Heart left ventricle (tissue), 16 donors: ENCODE data around the gene KLRG1. TPM values are rescaled to one million over a fixed set of nuclear protein-coding genes. Genes with fewer than 3 reads are reported as not detected.

Experiments
- ATAC-seq, 4 donors: fragments of 200-7000 bp; cut with Tn5 transposase; one replicate each; pipeline ENCODE4 v1.9.1; 2020 to 2022; ENCODE audit warnings: moderate library complexity in 4 of 4, mild to moderate bottlenecking in 3 of 4, moderate number of reproducible peaks in 1 of 4
- DNase-seq, 5 donors: peaks; one replicate each; pipeline ENCODE4 v3.0.0-alpha.2; 2020
- H3K27ac ChIP-seq, 12 donors: fragments of 200-600 bp; sonication (generic) in 4 of 12; one replicate each; pipeline versions ENCODE4 v1.5.0 to v1.8.0; 2016 to 2022; ENCODE audit warnings: mild to moderate bottlenecking in 2 of 12
- H3K27me3 ChIP-seq, 9 donors: fragments of 200-600 bp; sonication (generic) in 2 of 9; one replicate each; pipeline versions ENCODE4 v1.5.1 to v1.8.0; 2016 to 2022; ENCODE audit warnings: mild to moderate bottlenecking in 3 of 9
- H3K36me3 ChIP-seq, 9 donors: fragments of 200-600 bp; sonication (generic) in 2 of 9; one replicate each; pipeline versions ENCODE4 v1.5.0 to v1.8.0; 2018 to 2022; ENCODE audit warnings: mild to moderate bottlenecking in 2 of 9
- H3K4me1 ChIP-seq, 12 donors: fragments of 200-600 bp; sonication (generic) in 4 of 12; one replicate each; pipeline versions ENCODE4 v1.5.0 to v1.8.0; 2016 to 2022; ENCODE audit warnings: mild to moderate bottlenecking in 3 of 12
- H3K4me3 ChIP-seq, 12 donors: fragments of 200-600 bp; sonication (generic) in 4 of 12; one replicate each; pipeline versions ENCODE4 v1.5.0 to v1.8.0; 2017 to 2022; ENCODE audit warnings: mild to moderate bottlenecking in 9 of 12, moderate library complexity in 4 of 12
- H3K9me3 ChIP-seq, 12 donors: fragments of 200-600 bp; sonication (generic) in 4 of 12; one replicate each; pipeline versions ENCODE4 v1.5.0 to v1.8.0; 2016 to 2022; ENCODE audit warnings: mild to moderate bottlenecking in 1 of 12
- POLR2A ChIP-seq, 2 donors: fragments of 450-650 bp; IDR thresholded peaks; one replicate each; pipeline ENCODE4 v1.6.1; 2017; ENCODE audit warnings: antibody characterized with exemption in 2 of 2, mild to moderate bottlenecking in 2 of 2, moderate library complexity in 2 of 2
- WGBS, 4 donors: extraction: QIAGEN DNeasy Blood & Tissue Kit in 2 of 4; methylation state at CpG; one replicate each; pipeline versions ENCODE4 v1.1.5 to v1.1.7; 2013 to 2018; 5-methylcytosine and 5-hydroxymethylcytosine counted together
- intact Hi-C, 10 donors: fragments of 100-400 bp; cut with DNase I; formaldehyde crosslinking; loops; one replicate each; pipeline versions ENCODE4 v1.11.1 to v1.14.2; 2022
- polyA plus RNA-seq, 2 donors: library from polyadenylated mRNA; stranded (reverse); fragments of 200-250 nt; gene quantifications; one replicate each; pipeline ENCODE4 v1.2.3, GENCODE V29; 2013
- total RNA-seq, 9 donors: library from RNA; depleted of rRNA in 2 of 9; stranded (reverse); fragments of >200 nt in 2 of 9; fragmentation: NEBNext Ultra II Directional in 3 of 9; extraction: Animal tissue kit (Norgen Biotek cat#: 25700) in 3 of 9; gene quantifications; one replicate each; pipeline versions ENCODE4 v1.1.0 to v1.2.4, GENCODE V29; 2016 to 2023
- TF ChIP-seq, protein P1 (sequence below), 12 donors: fragments of 200-600 bp; sonication (generic) in 4 of 12; IDR thresholded peaks; one replicate each; pipeline versions ENCODE4 v1.5.0 to v1.8.0; 2018 to 2022; ENCODE audit warnings: antibody characterized with exemption in 12 of 12, mild to moderate bottlenecking in 5 of 12
- donor health status: ischemic (EF 13 %, LVEDD 7.1; RV severe dilation, severe dysfunction).
- donor health status: healthy with polysubstance abuse.
- donor health status: DM: no; HTN: yes; CAD: no.
- donor health status: DM: no; HTN: no; CAD: no.
- donor health status: ischemic (EF 25% LVEDD 6.9; RV normal size, moderate dysfunction).
- donor health status: ischemic (EF 25% LVEDD 5.7; RV mildly dilated, moderate dysfunction).
- donor health status: healthy.
- donor health status: DM: yes; HTN: yes; CAD: no.
- donor health status: ischemic (EF 35%, LVEDD 5.7; RV mildly dilated, moderate dysfunction).
- donor health status: nonischemic (EF 11% LVEDD 7.7; RV severe dilation, severe dysfunction).
- donor health status: DM: yes; HTN: yes; CAD: no.
- donor health status: PGD.
- donor health status: ischemic (EF 29% LVEDD 5.4; RV normal size, mild dysfunction).
- donor health status: nonischemic (EF 23%, LVEDD 6.1; RV moderate dilation, normal function).

The KLRG1 gene
- total and polyA plus RNA-seq, 11 donors = 2.6 to 9.1 (median 4.1) TPM; not detected in 1

DNA sequence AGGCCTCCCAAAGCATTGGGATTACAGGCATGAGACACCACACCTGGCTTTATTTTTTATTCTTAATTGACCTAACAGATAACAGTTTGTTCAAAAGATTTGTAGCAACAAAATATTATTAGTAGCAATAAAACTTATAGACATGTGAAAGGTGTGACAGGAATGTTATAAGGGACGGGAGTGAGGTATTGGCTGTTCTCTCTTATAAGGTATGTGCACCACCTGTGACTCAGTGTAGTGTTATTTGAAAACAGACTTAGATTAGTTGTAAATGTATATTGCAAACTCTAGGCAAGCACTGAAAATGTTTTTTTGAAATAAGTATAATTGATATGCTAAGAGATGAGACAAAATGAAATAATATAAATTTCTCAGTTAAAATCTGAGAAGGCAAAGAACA, 57.8 kb downstream of the KLRG1 start:
- 85 to 95% (median 94%) methylated on average over 1 of the region's 1 CpG for WGBS, 4 donors
- intact Hi-C loops = loop anchor here in 8 of 10 donors (5.0 to 10.0 kb wide), 7 partner anchors 132 to 505 kb away; partner anchors contain the start of genes CLEC4E (in 4 of the 8) and PHC1 (in 1 of the 8)

DNA sequence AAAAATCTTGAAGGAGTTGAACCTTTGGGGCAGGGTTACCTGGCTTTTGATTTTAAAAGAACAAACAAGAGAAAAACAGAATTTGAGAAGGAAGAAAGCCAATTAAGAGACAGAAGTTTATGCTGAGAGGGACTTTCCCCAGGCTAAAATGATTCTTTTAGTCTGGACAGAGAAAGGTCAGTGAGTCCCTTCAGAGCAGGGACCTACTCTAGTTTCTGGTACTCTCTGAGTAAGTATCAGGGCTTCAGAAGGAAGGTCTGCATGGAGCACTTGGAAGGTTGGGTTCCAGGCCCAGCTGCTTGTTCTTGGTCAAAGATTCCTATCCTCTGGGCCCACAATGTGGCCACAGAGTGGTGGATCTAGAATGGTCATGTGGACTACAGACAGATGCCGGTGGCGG, 59.6 kb downstream of the KLRG1 start:
- ATAC-seq (no peak), DNase-seq (no peak)
- Histone ChIP-seq H3K27ac (no peak overlapping the region), H3K36me3 (no peaks in the 10 kb centered on the region), H3K27me3 (no peaks in the 10 kb centered on the region), H3K4me3 (no peak overlapping the region), H3K4me1 (peaks cover 0 to 4% (median 0%) of the 10 kb centered on the region in 12 donors), H3K9me3 (no peaks in the 10 kb centered on the region)
- intact Hi-C loops = loop anchor here in 8 of 10 donors (5.0 to 10.0 kb wide), 7 partner anchors 134 to 507 kb away; partner anchors contain the start of genes CLEC4E (in 4 of the 8) and PHC1 (in 1 of the 8)
- 87 to 100% (median 96%) methylated on average over 2 of the region's 2 CpGs for WGBS, 4 donors
- TF ChIP-seq, protein P1, sequence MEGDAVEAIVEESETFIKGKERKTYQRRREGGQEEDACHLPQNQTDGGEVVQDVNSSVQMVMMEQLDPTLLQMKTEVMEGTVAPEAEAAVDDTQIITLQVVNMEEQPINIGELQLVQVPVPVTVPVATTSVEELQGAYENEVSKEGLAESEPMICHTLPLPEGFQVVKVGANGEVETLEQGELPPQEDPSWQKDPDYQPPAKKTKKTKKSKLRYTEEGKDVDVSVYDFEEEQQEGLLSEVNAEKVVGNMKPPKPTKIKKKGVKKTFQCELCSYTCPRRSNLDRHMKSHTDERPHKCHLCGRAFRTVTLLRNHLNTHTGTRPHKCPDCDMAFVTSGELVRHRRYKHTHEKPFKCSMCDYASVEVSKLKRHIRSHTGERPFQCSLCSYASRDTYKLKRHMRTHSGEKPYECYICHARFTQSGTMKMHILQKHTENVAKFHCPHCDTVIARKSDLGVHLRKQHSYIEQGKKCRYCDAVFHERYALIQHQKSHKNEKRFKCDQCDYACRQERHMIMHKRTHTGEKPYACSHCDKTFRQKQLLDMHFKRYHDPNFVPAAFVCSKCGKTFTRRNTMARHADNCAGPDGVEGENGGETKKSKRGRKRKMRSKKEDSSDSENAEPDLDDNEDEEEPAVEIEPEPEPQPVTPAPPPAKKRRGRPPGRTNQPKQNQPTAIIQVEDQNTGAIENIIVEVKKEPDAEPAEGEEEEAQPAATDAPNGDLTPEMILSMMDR (IDR thresholded peaks at IDR 0.05) = no peak
- TF ChIP-seq POLR2A (IDR thresholded peaks at IDR 0.05) = no peak

More for the DNA sequence above, 57.8 kb downstream of the KLRG1 start:
- DNase-seq = no peak
- Histone ChIP-seq H3K36me3 (no peaks in the 10 kb centered on the region), H3K9me3 (no peaks in the 10 kb centered on the region), H3K27ac (no peak overlapping the region), H3K4me3 (no peak overlapping the region), H3K27me3 (no peaks in the 10 kb centered on the region), H3K4me1 (peaks cover 0 to 4% (median 0%) of the 10 kb centered on the region in 12 donors)
- ATAC-seq = no peak
- TF ChIP-seq, protein P1 (IDR thresholded peaks at IDR 0.05) = no peak
- no peak for TF ChIP-seq POLR2A (IDR thresholded peaks at IDR 0.05)

GRCh38 chr12:9049520-9050133, 60.3 kb downstream of the KLRG1 start:
- no peak overlapping the region for H3K27ac ChIP-seq
- H3K4me1 ChIP-seq = peaks cover 0 to 4% (median 0%) of the 10 kb centered on the region in 12 donors
- H3K36me3 ChIP-seq = no peaks in the 10 kb centered on the region
- 20 to 24% (median 22%) methylated on average over 6 of the region's 6 CpGs for WGBS, 4 donors
- intact Hi-C loops = loop anchor here in 9 of 10 donors (5.0 to 10.0 kb wide), 9 partner anchors 135 to 507 kb away; partner anchors contain the start of genes CLEC4E (in 4 of the 9), MFAP5 (in 1 of the 9) and PHC1 (in 1 of the 9)
- TF ChIP-seq, protein P1 (IDR thresholded peaks at IDR 0.05) = peak; percentile 38 to 64 (median 52)
- TF ChIP-seq POLR2A (IDR thresholded peaks at IDR 0.05) = no peak
- no peaks in the 10 kb centered on the region for H3K27me3 ChIP-seq
- no peaks in the 10 kb centered on the region for H3K9me3 ChIP-seq
- DNase-seq = no peak
- peak in 3 of 4 donors; percentile 40 to 50 (median 49) for ATAC-seq
- H3K4me3 ChIP-seq = no peak overlapping the region

DNA sequence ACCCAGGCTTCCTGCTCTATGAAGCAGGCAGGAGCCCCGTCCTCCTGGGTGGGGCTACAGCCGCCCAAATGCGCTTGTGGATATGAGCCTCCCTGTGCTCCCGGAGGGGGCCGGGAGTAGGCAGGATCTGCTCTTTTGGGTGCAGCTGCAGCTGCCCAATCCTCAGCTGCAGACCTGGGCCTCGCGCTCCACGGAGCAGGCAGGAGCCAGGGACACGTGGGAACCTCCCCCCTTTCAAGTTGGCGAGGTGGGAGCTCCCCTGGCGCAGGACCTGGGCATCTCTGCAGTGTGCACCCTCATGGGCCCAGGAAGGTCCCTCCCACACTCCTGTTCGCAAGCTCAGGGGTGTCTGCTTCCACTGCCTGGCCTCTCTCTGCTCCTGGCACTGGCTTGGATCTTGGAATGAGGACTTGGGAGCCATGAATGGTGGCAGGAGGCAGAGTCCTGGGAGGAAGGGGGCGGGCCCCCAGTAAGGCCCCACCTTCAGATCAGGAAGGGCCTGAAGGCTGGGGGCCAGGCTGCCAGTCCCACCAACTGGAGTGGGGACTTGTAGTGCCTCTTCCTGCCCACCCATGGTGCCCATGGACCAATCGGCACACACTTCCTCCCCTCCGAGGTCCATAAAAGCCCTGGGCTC, 61.3 kb downstream of the KLRG1 start:
- DNase-seq (peak in 1 of 5 donors; percentile 41), ATAC-seq (peak in 1 of 4 donors; percentile 42)
- Histone ChIP-seq H3K4me1 (peaks cover 0 to 4% (median 0%) of the 10 kb centered on the region in 12 donors), H3K27me3 (no peaks in the 10 kb centered on the region), H3K27ac (peak overlapping the region in 2 of 12 donors; percentile 7 to 34), H3K9me3 (no peaks in the 10 kb centered on the region), H3K36me3 (no peaks in the 10 kb centered on the region), H3K4me3 (no peak overlapping the region)
- intact Hi-C loops = loop anchor here in 3 of 10 donors (5.0 to 10.0 kb wide), 3 partner anchors 368 to 414 kb away; partner anchors contain the start of gene MFAP5 (in 1 of the 3)
- WGBS, 4 donors = 71 to 86% (median 79%) methylated on average over 1 to 15 of the region's 15 CpGs
- TF ChIP-seq, protein P1 (IDR thresholded peaks at IDR 0.05) = no peak
- TF ChIP-seq POLR2A (IDR thresholded peaks at IDR 0.05) = no peak
